ENCODE measurements around the gene ADAMTS9. TPM values are rescaled to one million over a fixed set of nuclear protein-coding genes. Genes with fewer than 3 reads are reported as not detected.

The ADAMTS9 gene
- total RNA-seq, 1 experiment from 2014 or later: not detected

GRCh38 chr3:64475037-64475436, 212.8 kb downstream of the ADAMTS9 start:
- in situ Hi-C loops (cut with HindIII; ENCODE audit: low sequenced_read_pairs): no loop called here
- DNase-seq (ENCODE audit: low spot score): no peak

GRCh38 chr3:64473466-64473865, 214.3 kb downstream of the ADAMTS9 start:
- in situ Hi-C loops (cut with HindIII; ENCODE audit: low sequenced_read_pairs): loop anchor here (25.0 kb wide), 1 partner anchor 436 kb away; no protein-coding TSS in a partner anchor
- DNase-seq (ENCODE audit: low spot score): no peak

GRCh38 chr3:64470436-64470835, 217.4 kb downstream of the ADAMTS9 start:
- in situ Hi-C loops (cut with HindIII; ENCODE audit: low sequenced_read_pairs): loop anchor here (25.0 kb wide), 1 partner anchor 433 kb away; no protein-coding TSS in a partner anchor

GRCh38 chr3:64467255-64467944, 220.4 kb downstream of the ADAMTS9 start:
- in situ Hi-C loops (cut with HindIII; ENCODE audit: low sequenced_read_pairs): loop anchor here (25.0 kb wide), 1 partner anchor 430 kb away; no protein-coding TSS in a partner anchor

More at GRCh38 chr3:64470436-64470835, 217.4 kb downstream of the ADAMTS9 start:
- DNase-seq (ENCODE audit: low spot score): no peak

More at GRCh38 chr3:64467255-64467944, 220.4 kb downstream of the ADAMTS9 start:
- DNase-seq (ENCODE audit: low spot score): no peak
